GM12878 (cell line): ENCODE results near the gene FAM53B. TPM values are rescaled to one million over a fixed set of nuclear protein-coding genes. Genes with fewer than 3 reads are reported as not detected.
A peak's percentile ranks its signal among the peaks of the same experiment; 100 is the strongest.

Experiments used
- ATAC-seq: fragments of 200-7000 bp; cut with Tn5 transposase; 3 replicates; pipeline ENCODE4 v1.9.1; 2020; ENCODE audit warnings: mild to moderate bottlenecking, moderate library complexity
- BruUV-seq: library from RNA; stranded (reverse); fragments of 400-500 nt; replicated peaks from 2 replicates; lab custom pipeline; 2021; lab: Mats Ljungman, UMichigan
- CTCF ChIA-PET: fragments of 300-600 bp; sonication (Branson Sonifier 250); formaldehyde crosslinking; extraction: SDS; loops from one replicate; lab custom pipeline; 2021; ENCODE audit warnings: inconsistent platforms; lab: Yijun Ruan, JAX
- POLR2A ChIA-PET: fragments of 350-600 bp; formaldehyde crosslinking; extraction: SDS; loops from one replicate; lab custom pipeline; 2021; ENCODE audit warnings: inconsistent platforms; lab: Charles Lee
- RAD21 ChIA-PET: fragments of 300-600 bp; sonication (Branson Sonifier 250); formaldehyde crosslinking; loops from one replicate; lab custom pipeline; 2023; ENCODE audit warnings: antibody characterized with exemption; ENCODE audit not compliant: unreplicated experiment; lab: Charles Lee
- SMC1A ChIA-PET: fragments of 300-600 bp; sonication (Branson Sonifier 250); formaldehyde crosslinking; loops from one replicate; lab custom pipeline; 2023; ENCODE audit not compliant: unreplicated experiment, uncharacterized antibody; lab: Charles Lee
- DNase-seq: peaks from one replicate; pipeline ENCODE4 v3.0.0-alpha.2; 2011; ENCODE audit warnings: low read depth, low spot score
- FAIRE-seq: peaks from 3 replicates; lab custom pipeline; 2011; peaks lifted over from hg19 to GRCh38; lab: Jason Lieb, UNC
- H2AFZ ChIP-seq: 2 replicates; pipeline ENCODE4 v1.6.0; 2011; ENCODE audit warnings: low read depth, low read length, control low read depth; ENCODE audit not compliant: control insufficient read depth
- H3K27ac ChIP-seq: 2 replicates; pipeline ENCODE4 v1.5.1; 2011; ENCODE audit warnings: control low read depth; ENCODE audit not compliant: control insufficient read depth, insufficient read depth
- H3K27me3 ChIP-seq, 2 experiments: replicated peaks in 1 of 2; 2 replicates each; pipeline versions ENCODE4 v1.6.0 to v1.6.1; 2011; ENCODE audit warnings: low read length in 1 of 2; ENCODE audit not compliant: control insufficient read depth in 2 of 2, insufficient read depth in 2 of 2
- H3K36me3 ChIP-seq, 2 experiments: 2 replicates each; pipeline ENCODE4 v1.5.1; 2011; ENCODE audit warnings: low read length in 1 of 2; ENCODE audit not compliant: control insufficient read depth in 2 of 2, insufficient read depth in 2 of 2
- H3K4me1 ChIP-seq: 2 replicates; pipeline ENCODE4 v1.6.1; 2011; ENCODE audit warnings: mild to moderate bottlenecking, low read length, moderate library complexity, mixed read lengths; ENCODE audit not compliant: control insufficient read depth, insufficient read depth
- H3K4me2 ChIP-seq: 2 replicates; pipeline ENCODE4 v1.6.0; 2011; ENCODE audit warnings: control low read depth; ENCODE audit not compliant: control insufficient read depth, insufficient read depth
- H3K4me3 ChIP-seq: fragments of 200-600 bp; sonication (generic); 2 replicates; pipeline ENCODE4 v1.5.1; 2016
- H3K79me2 ChIP-seq: 2 replicates; pipeline ENCODE4 v1.6.0; 2011; ENCODE audit warnings: low read length; ENCODE audit not compliant: control insufficient read depth, insufficient read depth
- H3K9ac ChIP-seq: 2 replicates; pipeline ENCODE4 v1.8.0; 2011; ENCODE audit warnings: low read length, control low read depth, mixed read lengths; ENCODE audit not compliant: control insufficient read depth, insufficient read depth
- H3K9me3 ChIP-seq: replicated peaks from 3 replicates; pipeline ENCODE4 v1.5.1; 2011; ENCODE audit warnings: mild to moderate bottlenecking, low read length; ENCODE audit not compliant: control insufficient read depth, insufficient read depth
- H4K20me1 ChIP-seq: 2 replicates; pipeline ENCODE4 v1.6.0; 2011; ENCODE audit not compliant: control insufficient read depth, insufficient read depth
- IKZF1 ChIP-seq: fragments of 450-650 bp; conservative IDR thresholded peaks from 2 replicates; pipeline ENCODE4 v1.6.1; 2017; ENCODE audit warnings: antibody characterized with exemption, mild to moderate bottlenecking
- WGBS: methylation state at CpG from one replicate; pipeline ENCODE4 v1.1.6; 2016; ENCODE audit warnings: low lambda C conversion rate; ENCODE audit not compliant: insufficient replicate concordance, insufficient coverage; ENCODE audit errors: missing lambda C conversion rate; 5-methylcytosine and 5-hydroxymethylcytosine counted together
- in situ Hi-C: fragments of 300-500 bp; cut with MboI; formaldehyde crosslinking; loops from 9 replicates; pipeline ENCODE4 v1.14.3; 2018; ENCODE audit warnings: mixed read lengths
- intact Hi-C: fragments of 100-400 bp; cut with micrococcal nuclease; formaldehyde crosslinking; loops from one replicate; pipeline ENCODE4 v1.14.2; 2022; ENCODE audit not compliant: unreplicated experiment
- polyA plus RNA-seq, 11 experiments: library from polyadenylated mRNA; depleted of rRNA in 4 of 11; unstranded in 6 of 11; stranded (reverse) in 5 of 11; fragments of >200 nt; fragmentation: Nextera tagmentation in 4 of 11; fragmentation: Illumina TruSeq in 1 of 11; extraction: Ambion mirVana in 4 of 11; extraction: Trizol in 1 of 11; gene quantifications; 1 replicate in 1 of 11; 2 replicates in 10 of 11; pipeline versions ENCODE4 v1.2.1 to v1.2.3, GENCODE V29; 2011 to 2016; ENCODE audit warnings: inconsistent platforms in 2 of 11, missing spikeins in 2 of 11, low read depth in 1 of 11
- total RNA-seq, 4 experiments: library from RNA; depleted of rRNA in 3 of 4; stranded (reverse); fragments of >200 nt in 3 of 4; fragmentation: Illumina TruSeq in 1 of 4; extraction: Trizol in 1 of 4; gene quantifications; 2 replicates each; pipeline versions ENCODE4 v1.2.1 to v1.2.3, GENCODE V29; 2013 to 2021
- TF ChIP-seq, protein P1 (sequence below): fragments of 450-650 bp; IDR thresholded peaks from 2 replicates; pipeline ENCODE4 v1.6.1; 2017; ENCODE audit warnings: antibody characterized with exemption, mild to moderate bottlenecking, moderate library complexity

Gene FAM53B
- total and polyA plus RNA-seq, 10 of the 15 experiments (the other 5 are each of a cell fraction or from before 2014, with no cell fraction given): 0.05 to 26.3 (median 8.1) TPM

- ATAC-seq (no peak), FAIRE-seq (no peak)
- peak overlapping the region; percentile 71; the same call in 1 of the 2 replicates for H3K27ac ChIP-seq
- ChIA-PET POLR2A (interaction anchor here (2.0 to 5.5 kb wide), 5 partner anchors 7 to 43 kb away, joined by 11 to 31 read pairs (median 14); no protein-coding TSS in a partner anchor), CTCF (interaction anchor here (0.7 to 21.9 kb wide), 6 partner anchors 9 to 83 kb away, joined by 3 to 319 read pairs (median 17); no protein-coding TSS in a partner anchor), SMC1A (interaction anchor here (1.0 to 21.7 kb wide), 7 partner anchors 8 to 89 kb away, joined by 3 to 351 read pairs (median 48); no protein-coding TSS in a partner anchor)
- intact Hi-C loops: no loop called here
- no TSS peak for BruUV-seq
- H3K9me3 ChIP-seq: no peaks in the 10 kb centered on the region
- H3K9ac ChIP-seq: no peak overlapping the region
- WGBS: 93% methylated on average over 9 of the region's 9 CpGs
- no peaks in the 10 kb centered on the region for H3K27me3 ChIP-seq
- 0 out of 2 replicates have a peak overlapping the region, but pooled peaks have one; percentile 50 for H3K4me3 ChIP-seq
- peak overlapping the region; percentile 91 for H3K4me2 ChIP-seq
- no peak overlapping the region for H2AFZ ChIP-seq
- TF ChIP-seq, protein P1, sequence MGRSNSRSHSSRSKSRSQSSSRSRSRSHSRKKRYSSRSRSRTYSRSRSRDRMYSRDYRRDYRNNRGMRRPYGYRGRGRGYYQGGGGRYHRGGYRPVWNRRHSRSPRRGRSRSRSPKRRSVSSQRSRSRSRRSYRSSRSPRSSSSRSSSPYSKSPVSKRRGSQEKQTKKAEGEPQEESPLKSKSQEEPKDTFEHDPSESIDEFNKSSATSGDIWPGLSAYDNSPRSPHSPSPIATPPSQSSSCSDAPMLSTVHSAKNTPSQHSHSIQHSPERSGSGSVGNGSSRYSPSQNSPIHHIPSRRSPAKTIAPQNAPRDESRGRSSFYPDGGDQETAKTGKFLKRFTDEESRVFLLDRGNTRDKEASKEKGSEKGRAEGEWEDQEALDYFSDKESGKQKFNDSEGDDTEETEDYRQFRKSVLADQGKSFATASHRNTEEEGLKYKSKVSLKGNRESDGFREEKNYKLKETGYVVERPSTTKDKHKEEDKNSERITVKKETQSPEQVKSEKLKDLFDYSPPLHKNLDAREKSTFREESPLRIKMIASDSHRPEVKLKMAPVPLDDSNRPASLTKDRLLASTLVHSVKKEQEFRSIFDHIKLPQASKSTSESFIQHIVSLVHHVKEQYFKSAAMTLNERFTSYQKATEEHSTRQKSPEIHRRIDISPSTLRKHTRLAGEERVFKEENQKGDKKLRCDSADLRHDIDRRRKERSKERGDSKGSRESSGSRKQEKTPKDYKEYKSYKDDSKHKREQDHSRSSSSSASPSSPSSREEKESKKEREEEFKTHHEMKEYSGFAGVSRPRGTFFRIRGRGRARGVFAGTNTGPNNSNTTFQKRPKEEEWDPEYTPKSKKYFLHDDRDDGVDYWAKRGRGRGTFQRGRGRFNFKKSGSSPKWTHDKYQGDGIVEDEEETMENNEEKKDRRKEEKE: no peak
- no peak for TF ChIP-seq IKZF1
- TF ChIP-seq, all 136 proteins: peak for 0
- H3K79me2 ChIP-seq: peaks cover 30% of the 10 kb centered on the region
- DNase-seq: no peak
- H3K36me3 ChIP-seq: peaks cover 1 to 2% of the 10 kb centered on the region in 2 experiments; a peak in 2 of 4 replicates
- H3K4me1 ChIP-seq: peaks cover 61% of the 10 kb centered on the region
- RAD21 ChIA-PET: interaction anchor here (1.0 to 5.2 kb wide), 6 partner anchors 9 to 69 kb away, joined by 3 to 51 read pairs (median 32); no protein-coding TSS in a partner anchor
- in situ Hi-C loops: no loop called here
- no peaks in the 10 kb centered on the region for H4K20me1 ChIP-seq
These were observed 12.6 kb downstream of the FAM53B start for GRCh38 chr10:124731551-124731950.
